HepG2 (cell line): ENCODE measurements around the gene DYNC2I2. TPM values are rescaled to one million over a fixed set of nuclear protein-coding genes. Genes with fewer than 3 reads are reported as not detected.

Experiments
- ATAC-seq: fragments of 200-7000 bp; cut with Tn5 transposase; 3 replicates; pipeline ENCODE4 v1.9.1; 2020; ENCODE audit warnings: mild to moderate bottlenecking, moderate library complexity
- BruUV-seq: library from RNA; stranded (reverse); fragments of 400-500 nt; replicated peaks from 2 replicates; lab custom pipeline; 2021; lab: Mats Ljungman, UMichigan
- CTCF ChIA-PET: fragments of 300-600 bp; formaldehyde crosslinking; extraction: SDS; loops from one replicate; lab custom pipeline; 2021; ENCODE audit warnings: low total read pairs, inconsistent platforms, low intra/inter-chr PET ratio; lab: Yijun Ruan, JAX
- POLR2A ChIA-PET: fragments of 350-600 bp; sonication (Branson Sonifier 250); formaldehyde crosslinking; loops from one replicate; lab custom pipeline; 2020; ENCODE audit warnings: antibody characterized with exemption, inconsistent platforms; lab: Yijun Ruan, JAX
- DNase-seq: peaks from one replicate; pipeline ENCODE4 v3.0.0-alpha.2; 2015; ENCODE audit warnings: low spot score
- FAIRE-seq: peaks from 3 replicates; lab custom pipeline; 2011; peaks lifted over from hg19 to GRCh38; lab: Jason Lieb, UNC
- H2AFZ ChIP-seq: one replicate; pipeline ENCODE4 v1.6.1; 2011; ENCODE audit warnings: low read length, inconsistent platforms
- H3K27ac ChIP-seq: fragments of 300-600 bp; 3 replicates; pipeline ENCODE4 v1.8.0; 2011; ENCODE audit warnings: mixed run types, mild to moderate bottlenecking, mixed read lengths, low read length, inconsistent platforms; ENCODE audit not compliant: insufficient read depth; ENCODE audit errors: extremely low read length
- H3K27me3 ChIP-seq, 2 experiments: fragments of 200-600 bp in 1 of 2; 2 replicates in 1 of 2; 3 replicates in 1 of 2; pipeline versions ENCODE4 v1.6.0 to v1.8.0; 2011; ENCODE audit warnings: low read length in 2 of 2, mild to moderate bottlenecking in 2 of 2, moderate library complexity in 2 of 2, inconsistent platforms in 1 of 2; ENCODE audit not compliant: insufficient read depth in 2 of 2, control insufficient read depth in 1 of 2
- H3K36me3 ChIP-seq, 2 experiments: fragments of 200-600 bp in 1 of 2; replicated peaks in 1 of 2; 2 replicates in 1 of 2; 3 replicates in 1 of 2; pipeline versions ENCODE4 v1.5.1 to v1.8.0; 2011; ENCODE audit warnings: low read length in 2 of 2, inconsistent platforms in 1 of 2; ENCODE audit not compliant: insufficient read depth in 2 of 2, control insufficient read depth in 1 of 2
- H3K4me1 ChIP-seq: 2 replicates; pipeline ENCODE4 v1.5.1; 2012; ENCODE audit warnings: low read length, inconsistent platforms; ENCODE audit not compliant: insufficient read depth
- H3K4me2 ChIP-seq: 2 replicates; pipeline ENCODE4 v1.6.0; 2011; ENCODE audit warnings: low read depth, low read length, inconsistent platforms
- H3K4me3 ChIP-seq, 3 experiments: fragments of 200-600 bp in 1 of 3; sonication (generic), shearing (Covaris generic) in 1 of 3; replicated peaks in 1 of 3; 2 replicates each; pipeline ENCODE4 v1.5.1; 2011 to 2016; ENCODE audit warnings: low read length in 3 of 3, inconsistent platforms in 2 of 3, low read depth in 2 of 3, mild to moderate bottlenecking in 2 of 3, control low read depth in 1 of 3, mixed read lengths in 1 of 3; ENCODE audit not compliant: insufficient read depth in 1 of 3
- H3K79me2 ChIP-seq: one replicate; pipeline ENCODE4 v1.6.1; 2011; ENCODE audit warnings: low read length, inconsistent platforms; ENCODE audit not compliant: insufficient read depth
- H3K9ac ChIP-seq: 2 replicates; pipeline ENCODE4 v1.6.0; 2011; ENCODE audit warnings: mild to moderate bottlenecking, low read depth, low read length, inconsistent platforms; ENCODE audit not compliant: insufficient read depth
- H3K9me3 ChIP-seq: 2 replicates; pipeline ENCODE4 v1.5.1; 2012; ENCODE audit warnings: mild to moderate bottlenecking, low read length
- H4K20me1 ChIP-seq: 2 replicates; pipeline ENCODE4 v1.6.0; 2011; ENCODE audit warnings: inconsistent platforms, mild to moderate bottlenecking, low read length, moderate library complexity; ENCODE audit not compliant: insufficient read depth
- ELF1 ChIP-seq: sonication (generic); formaldehyde crosslinking; IDR thresholded peaks from 2 replicates; pipeline ENCODE4 v1.4.0; 2020; ENCODE audit warnings: missing genetic modification reagents
- ETV6 ChIP-seq: sonication (generic); formaldehyde crosslinking; conservative IDR thresholded peaks from 2 replicates; pipeline ENCODE4 v1.4.0; 2020; ENCODE audit warnings: missing genetic modification reagents
- MTF2 ChIP-seq: sonication (generic); formaldehyde crosslinking; IDR thresholded peaks from 2 replicates; pipeline ENCODE4 v1.5.0; 2020; ENCODE audit warnings: missing genetic modification reagents, borderline replicate concordance
- NFKB2 ChIP-seq: sonication (generic); formaldehyde crosslinking; IDR thresholded peaks from 2 replicates; pipeline ENCODE4 v1.4.0; 2020; ENCODE audit warnings: missing genetic modification reagents, borderline replicate concordance
- PRPF4 ChIP-seq: fragments of 200-400 bp; formaldehyde crosslinking; IDR thresholded peaks from 2 replicates; pipeline ENCODE4 v1.6.1; 2016; ENCODE audit warnings: low read length, low read depth; ENCODE audit not compliant: poor library complexity, severe bottlenecking
- SNRNP70 ChIP-seq: fragments of 200-400 bp; formaldehyde crosslinking; IDR thresholded peaks from 2 replicates; pipeline ENCODE4 v1.6.1; 2017; ENCODE audit warnings: mild to moderate bottlenecking, low read depth, low read length, moderate library complexity
- ZNF121 ChIP-seq: sonication (generic); formaldehyde crosslinking; IDR thresholded peaks from 2 replicates; pipeline ENCODE4 v1.5.0; 2020; ENCODE audit warnings: mild to moderate bottlenecking, missing genetic modification reagents
- ZNF230 ChIP-seq: sonication (generic); formaldehyde crosslinking; IDR thresholded peaks from 2 replicates; pipeline ENCODE4 v1.4.0; 2020; ENCODE audit warnings: mild to moderate bottlenecking, missing genetic modification reagents
- ZSCAN22 ChIP-seq: sonication (generic); formaldehyde crosslinking; IDR thresholded peaks from 2 replicates; pipeline ENCODE4 v1.4.0; 2020; ENCODE audit warnings: mild to moderate bottlenecking, missing genetic modification reagents
- ZZZ3 ChIP-seq: sonication (generic); formaldehyde crosslinking; IDR thresholded peaks from 2 replicates; pipeline ENCODE4 v1.4.0; 2020; ENCODE audit warnings: missing genetic modification reagents, mild to moderate bottlenecking, borderline replicate concordance
- WGBS: methylation state at CpG from one replicate; pipeline ENCODE4 v1.1.6; 2017; ENCODE audit warnings: low lambda C conversion rate; 5-methylcytosine and 5-hydroxymethylcytosine counted together
- in situ Hi-C: cut with HindIII; loops from 2 replicates; pipeline ENCODE4 v1.10.0; 2017; ENCODE audit warnings: low pct_unique_long_range_greater_than_20kb; ENCODE audit not compliant: extremely low pct_ligation_motif_present
- intact Hi-C: fragments of 100-400 bp; cut with micrococcal nuclease; formaldehyde crosslinking; loops from one replicate; pipeline ENCODE4 v1.10.0; 2022; ENCODE audit not compliant: unreplicated experiment
- polyA plus RNA-seq, 8 experiments: library from polyadenylated mRNA; depleted of rRNA in 3 of 8; stranded (reverse) in 7 of 8; unstranded in 1 of 8; fragments of >200 nt; fragmentation: Illumina TruSeq in 4 of 8; extraction: Trizol in 4 of 8; gene quantifications; 2 replicates each; pipeline versions ENCODE4 v1.2.1 to v1.2.3, GENCODE V29; 2011 to 2016; ENCODE audit warnings: low read depth in 4 of 8, missing spikeins in 1 of 8, mixed read lengths in 1 of 8; ENCODE audit not compliant: insufficient read depth in 1 of 8
- total RNA-seq, 5 experiments: library from RNA; depleted of rRNA; stranded (reverse); fragments of >200 nt; fragmentation: Illumina TruSeq; extraction: Trizol; gene quantifications; 2 replicates each; pipeline ENCODE4 v1.2.3, GENCODE V29; 2016; ENCODE audit warnings: low read depth in 1 of 5
- TF ChIP-seq, protein P1 (sequence below): IDR thresholded peaks from 2 replicates; pipeline ENCODE4 v1.6.1; 2016; ENCODE audit warnings: missing genetic modification reagents, missing compliant biosample characterization

DYNC2I2 gene
- total and polyA plus RNA-seq, 2 of the 13 experiments (the other 11 are each of a cell fraction or from before 2014, with no cell fraction given), result 13.7 to 40.2 TPM

DNA sequence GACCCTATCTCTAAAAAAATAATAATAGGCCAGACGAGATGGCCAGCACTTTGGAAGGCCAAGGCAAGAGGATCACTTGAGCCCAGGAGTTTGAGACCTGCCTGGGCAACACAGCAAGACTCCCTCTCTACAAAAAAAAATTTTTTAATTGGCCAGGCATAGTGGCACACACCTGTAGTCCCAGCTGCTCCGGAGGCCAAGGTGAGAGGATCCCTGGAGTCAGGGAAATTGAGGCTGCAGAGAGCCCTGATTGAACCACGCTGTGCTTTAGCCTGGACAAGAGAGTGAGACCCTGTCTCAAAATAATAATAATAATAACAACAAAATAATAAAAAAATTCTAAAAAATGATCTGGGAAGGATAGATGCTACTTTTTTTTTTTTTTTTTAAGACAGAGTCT, 1.1 kb upstream of the DYNC2I2 start:
- Histone ChIP-seq H3K4me3 (no peak overlapping the region), H3K27me3 (no peaks in the 10 kb centered on the region)
- no TSS peak for BruUV-seq
- TF ChIP-seq SNRNP70 (no peak), ZNF121 (CRISPR knock-in tag) (0 out of 2 replicates have a peak, but pooled peaks have one; percentile 43)
- TF ChIP-seq, all 625 proteins: peak for 1
- Histone ChIP-seq H3K9me3 (no peaks in the 10 kb centered on the region), H3K4me1 (peaks cover 5% of the 10 kb centered on the region; the same call in 1 of the 2 replicates), H2AFZ (no peak overlapping the region), H4K20me1 (no peaks in the 10 kb centered on the region), H3K36me3 (no peaks in the 10 kb centered on the region), H3K27ac (no peak overlapping the region), H3K79me2 (no peaks in the 10 kb centered on the region), H3K4me2 (no peak overlapping the region), H3K9ac (no peak overlapping the region)
- FAIRE-seq, result no peak
- no peak for ATAC-seq
- ChIA-PET CTCF (no interaction called here), POLR2A (interaction anchor here (1.4 to 1.6 kb wide), 4 partner anchors 22 to 33 kb away, joined by 3 to 11 read pairs (median 8); partner anchors contain the start of gene SET)
- intact Hi-C loops, result no loop called here
- 96% methylated on average over 3 of the region's 3 CpGs for WGBS
- DNase-seq, result no peak
- in situ Hi-C loops, result no loop called here

DNA sequence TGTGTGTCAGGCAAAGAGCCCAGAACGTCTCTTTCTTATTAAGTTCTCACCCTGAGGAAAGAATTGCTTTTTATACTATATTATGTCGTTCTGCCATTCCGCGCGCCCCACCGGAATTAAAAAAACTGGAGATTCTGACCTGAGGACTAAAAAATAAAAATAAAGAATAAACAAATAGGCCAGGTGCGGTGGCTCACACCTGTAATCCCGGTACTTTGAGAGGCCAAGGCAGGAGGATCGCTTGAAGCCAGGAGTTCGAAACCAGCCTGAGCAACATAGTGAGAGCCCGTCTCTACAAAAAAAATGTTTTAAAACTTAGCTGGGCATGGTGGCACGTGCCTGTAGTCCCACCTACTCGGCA, 677 bp upstream of the DYNC2I2 start:
- WGBS, result 95% methylated on average over 13 of the region's 13 CpGs
- no TSS peak for BruUV-seq
- peak overlapping the region; percentile 97 for H2AFZ ChIP-seq
- no peaks in the 10 kb centered on the region for H3K27me3 ChIP-seq
- H3K9me3 ChIP-seq, result no peaks in the 10 kb centered on the region
- no peaks in the 10 kb centered on the region for H3K79me2 ChIP-seq
- H3K36me3 ChIP-seq, result no peaks in the 10 kb centered on the region
- no peak for TF ChIP-seq ETV6 (CRISPR knock-in tag)
- no peak for TF ChIP-seq NFKB2 (CRISPR knock-in tag)
- TF ChIP-seq MTF2 (CRISPR knock-in tag), result no peak
- peak; percentile 89 for TF ChIP-seq PRPF4
- TF ChIP-seq ZNF230 (CRISPR knock-in tag), result 0 out of 2 replicates have a peak, but pooled peaks have one; percentile 0
- TF ChIP-seq ELF1, result no peak
- TF ChIP-seq, protein P1, sequence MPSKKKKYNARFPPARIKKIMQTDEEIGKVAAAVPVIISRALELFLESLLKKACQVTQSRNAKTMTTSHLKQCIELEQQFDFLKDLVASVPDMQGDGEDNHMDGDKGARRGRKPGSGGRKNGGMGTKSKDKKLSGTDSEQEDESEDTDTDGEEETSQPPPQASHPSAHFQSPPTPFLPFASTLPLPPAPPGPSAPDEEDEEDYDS (CRISPR knock-in tag), result no peak
- no peak for TF ChIP-seq ZSCAN22
- no peak for TF ChIP-seq ZZZ3 (CRISPR knock-in tag)
- H3K4me2 ChIP-seq, result peak overlapping the region; percentile 98
- H3K4me1 ChIP-seq, result peaks cover 5% of the 10 kb centered on the region; the same call in 1 of the 2 replicates
- H3K9ac ChIP-seq, result peak overlapping the region; percentile 100
- no peaks in the 10 kb centered on the region for H4K20me1 ChIP-seq
- ChIA-PET POLR2A (interaction anchor here (1.0 to 1.6 kb wide), 6 partner anchors 22 to 67 kb away, joined by 3 to 11 read pairs (median 4); partner anchors contain the start of genes SET and ZDHHC12), CTCF (no interaction called here)
- peak overlapping the region; percentile 100 for H3K27ac ChIP-seq
- peak overlapping the region in 2 of 3 experiments; percentile 73 to 84; a peak in 3 of 6 replicates for H3K4me3 ChIP-seq
- ATAC-seq (no peak), DNase-seq (no peak), FAIRE-seq (no peak)
- intact Hi-C loops, result no loop called here
- in situ Hi-C loops, result no loop called here
